Spleen (tissue), 7 donors: ENCODE measurements around the gene ZNF814.

ENCODE experiments used
- CTCF ChIP-seq, 11 experiments: fragments of 200-600 bp in 7 of 11; fragments of 450-650 bp in 4 of 11; sonication (generic) in 4 of 11; IDR thresholded peaks in 8 of 11; conservative IDR thresholded peaks in 3 of 11; 1 replicate in 7 of 11; 2 replicates in 4 of 11; pipeline versions ENCODE4 v1.4.0 to v1.8.0; 2016 to 2021; ENCODE audit warnings: antibody characterized with exemption in 11 of 11, inconsistent platforms in 4 of 11, mild to moderate bottlenecking in 1 of 11
- POLR2A ChIP-seq, 3 donors: fragments of 450-650 bp; IDR thresholded peaks; one replicate each; pipeline ENCODE4 v1.5.1; 2017; ENCODE audit warnings: antibody characterized with exemption in 3 of 3, mild to moderate bottlenecking in 1 of 3
- POLR2AphosphoS5 ChIP-seq, 3 donors: sonication (generic); formaldehyde crosslinking; IDR thresholded peaks; one replicate each; pipeline ENCODE4 v1.5.1; 2017; ENCODE audit warnings: antibody characterized with exemption in 3 of 3
- donor health status: DM: no; HTN: no; CAD: no; lungs with moderate emphysema.
- donor health status: DM: no; HTN: no; CAD: no.
- donor health status: DM: no; HTN: no; CAD: no.

DNA sequence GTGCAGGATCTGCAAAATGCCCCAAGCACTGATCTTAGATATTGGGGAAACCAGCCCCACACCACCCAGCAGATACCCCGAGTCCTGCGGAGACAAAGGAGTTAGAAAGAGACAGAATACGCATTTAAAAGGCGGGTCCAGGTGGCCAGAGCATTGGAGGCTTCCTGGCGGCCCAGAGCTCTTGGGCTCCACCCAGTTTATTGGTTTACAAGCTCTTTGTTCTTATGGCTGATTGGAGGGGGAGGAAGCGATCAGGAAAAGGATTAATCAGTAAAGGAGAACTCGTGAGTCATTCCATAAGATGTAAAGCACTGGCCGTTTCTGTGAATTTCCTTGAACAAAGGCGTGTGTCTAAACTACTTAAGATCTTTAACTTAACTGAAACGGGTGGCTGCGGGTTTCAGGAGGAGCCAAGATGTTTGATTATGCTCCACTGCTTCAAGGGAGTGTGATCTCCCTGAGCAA, 38.3 kb downstream of the ZNF814 start:
- TF ChIP-seq CTCF (IDR thresholded peaks at IDR 0.05 in 8 of 11, conservative IDR thresholded peaks at IDR 0.05 in 3 of 11) (no peak), POLR2AphosphoS5 (IDR thresholded peaks at IDR 0.05) (no peak), POLR2A (IDR thresholded peaks at IDR 0.05) (no peak)
